CD4-positive, alpha-beta T cell treated with Interleukin-15 for 4 hours (primary cell): Measurements from ENCODE around the gene MTA1.
A peak's percentile ranks its signal among the peaks of the same experiment; 100 is the strongest.

Source experiments
- DNase-seq: peaks from one replicate; pipeline ENCODE4 v3.0.0-alpha.2; 2020; ENCODE audit warnings: low spot score

MTA1 gene

DNA sequence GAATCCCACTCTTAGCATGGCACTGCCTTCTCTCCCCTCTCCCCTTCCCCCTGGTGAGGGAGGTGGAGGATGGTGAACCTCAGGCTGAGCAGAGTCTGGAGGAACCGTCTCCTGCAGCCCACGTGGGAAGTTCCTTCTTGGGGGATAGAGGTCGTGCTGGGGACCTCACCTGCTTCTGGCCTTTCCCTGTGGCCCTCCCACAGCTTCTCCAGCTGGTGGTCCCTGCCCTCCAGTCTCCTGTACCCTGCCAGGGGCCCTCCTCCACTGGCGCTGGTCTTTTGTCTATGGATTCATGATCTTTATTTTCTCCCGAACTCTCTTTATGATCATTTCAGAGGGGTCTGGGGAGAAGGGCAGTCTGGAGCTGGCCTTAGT lies 9.0 kb upstream of the MTA1 start:
- no peak for DNase-seq

GRCh38 chr14:105411017-105411941 lies 8.3 kb upstream of the MTA1 start:
- no peak for DNase-seq

- no peak for DNase-seq
Observed at GRCh38 chr14:105411985-105412770, 7.4 kb upstream of the MTA1 start.

- no peak for DNase-seq
Observed at GRCh38 chr14:105412771-105413543, 6.7 kb upstream of the MTA1 start.

DNA sequence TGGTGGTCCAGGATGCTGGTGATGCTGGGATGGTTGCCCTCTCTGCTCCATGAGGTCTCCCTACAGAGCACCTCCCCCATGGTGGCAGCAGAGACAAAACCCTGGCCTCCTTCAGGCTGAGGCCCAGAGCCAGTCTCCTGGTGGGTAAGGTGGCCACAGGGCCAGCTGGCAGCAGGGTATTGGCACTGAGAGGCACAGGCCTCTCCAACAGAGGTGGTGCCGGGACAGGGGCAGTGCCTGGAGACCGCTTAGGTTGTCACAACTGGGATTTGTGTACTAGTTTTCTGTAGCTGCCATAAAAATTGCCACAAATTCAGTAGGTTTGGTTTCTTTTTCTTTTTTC lies 6.1 kb upstream of the MTA1 start:
- DNase-seq = no peak

DNA sequence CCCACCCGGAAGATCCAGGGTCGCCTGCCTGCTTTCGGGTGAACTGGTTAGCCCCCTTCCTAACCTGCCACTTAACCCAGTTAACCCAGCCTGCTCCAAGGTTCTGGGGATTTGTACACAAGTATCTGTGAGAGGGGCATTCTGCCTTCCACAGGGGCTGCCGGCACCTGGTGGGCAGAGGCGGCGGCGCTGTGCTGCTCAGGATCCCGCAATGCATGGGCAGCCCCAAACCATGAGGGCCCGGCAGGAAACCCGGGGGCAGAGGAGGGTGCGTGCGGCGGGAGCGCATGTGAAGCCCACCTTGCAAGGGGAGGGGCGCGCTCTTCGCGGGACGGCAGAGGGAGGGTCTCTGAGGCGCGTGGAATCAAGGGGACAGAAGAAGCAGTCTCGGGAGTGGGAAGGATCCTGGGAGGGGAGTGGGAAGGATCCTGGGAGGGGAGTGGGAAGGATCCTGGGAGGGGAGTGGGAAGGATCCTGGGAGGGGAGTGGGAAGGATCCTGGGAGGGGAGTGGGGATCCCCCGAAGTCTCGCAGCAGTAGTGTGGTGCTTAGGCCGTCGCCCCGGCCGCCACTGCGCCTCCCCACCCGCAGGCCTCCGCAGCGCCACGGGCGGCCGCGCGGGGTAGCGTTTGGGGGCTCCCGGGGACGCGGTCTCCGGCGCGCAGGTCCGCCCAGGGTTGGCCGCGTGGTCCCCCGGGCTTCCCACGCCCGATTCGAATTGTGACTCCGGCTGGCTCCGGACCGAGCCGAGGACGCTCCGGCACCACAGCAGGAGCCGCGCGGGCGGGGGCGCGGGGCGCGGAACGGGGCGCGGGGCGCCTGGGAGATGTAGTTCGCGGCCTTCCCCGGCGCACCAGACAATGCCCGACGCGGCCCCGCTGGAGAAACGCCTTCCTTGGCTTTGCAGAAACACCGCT lies 4.9 kb upstream of the MTA1 start:
- peak; percentile 50 for DNase-seq

- no peak for DNase-seq
Observed at GRCh38 chr14:105415481-105416428, 3.9 kb upstream of the MTA1 start.

DNA sequence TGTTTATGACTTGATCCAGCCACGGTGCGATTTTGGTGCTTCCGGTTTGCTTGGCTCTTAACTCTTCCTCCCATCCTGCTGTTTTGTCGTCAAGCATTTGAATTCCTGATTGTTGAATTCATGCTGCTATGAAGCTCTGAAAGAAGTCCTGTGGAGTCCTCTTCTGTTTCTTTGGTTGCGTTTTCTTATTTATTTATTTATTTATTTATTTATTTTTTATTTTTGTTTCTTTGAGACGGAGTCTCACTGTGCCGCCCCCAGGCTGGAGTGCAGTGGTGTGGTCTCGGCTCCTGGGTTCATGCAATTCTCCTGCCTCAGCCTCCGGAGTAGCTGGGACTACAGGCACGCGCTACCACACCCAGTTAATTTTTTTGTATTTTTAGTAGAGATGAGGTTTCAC lies 3.0 kb upstream of the MTA1 start:
- no peak for DNase-seq

- DNase-seq = no peak
Observed at GRCh38 chr14:105417690-105418121, 1.9 kb upstream of the MTA1 start.

DNA sequence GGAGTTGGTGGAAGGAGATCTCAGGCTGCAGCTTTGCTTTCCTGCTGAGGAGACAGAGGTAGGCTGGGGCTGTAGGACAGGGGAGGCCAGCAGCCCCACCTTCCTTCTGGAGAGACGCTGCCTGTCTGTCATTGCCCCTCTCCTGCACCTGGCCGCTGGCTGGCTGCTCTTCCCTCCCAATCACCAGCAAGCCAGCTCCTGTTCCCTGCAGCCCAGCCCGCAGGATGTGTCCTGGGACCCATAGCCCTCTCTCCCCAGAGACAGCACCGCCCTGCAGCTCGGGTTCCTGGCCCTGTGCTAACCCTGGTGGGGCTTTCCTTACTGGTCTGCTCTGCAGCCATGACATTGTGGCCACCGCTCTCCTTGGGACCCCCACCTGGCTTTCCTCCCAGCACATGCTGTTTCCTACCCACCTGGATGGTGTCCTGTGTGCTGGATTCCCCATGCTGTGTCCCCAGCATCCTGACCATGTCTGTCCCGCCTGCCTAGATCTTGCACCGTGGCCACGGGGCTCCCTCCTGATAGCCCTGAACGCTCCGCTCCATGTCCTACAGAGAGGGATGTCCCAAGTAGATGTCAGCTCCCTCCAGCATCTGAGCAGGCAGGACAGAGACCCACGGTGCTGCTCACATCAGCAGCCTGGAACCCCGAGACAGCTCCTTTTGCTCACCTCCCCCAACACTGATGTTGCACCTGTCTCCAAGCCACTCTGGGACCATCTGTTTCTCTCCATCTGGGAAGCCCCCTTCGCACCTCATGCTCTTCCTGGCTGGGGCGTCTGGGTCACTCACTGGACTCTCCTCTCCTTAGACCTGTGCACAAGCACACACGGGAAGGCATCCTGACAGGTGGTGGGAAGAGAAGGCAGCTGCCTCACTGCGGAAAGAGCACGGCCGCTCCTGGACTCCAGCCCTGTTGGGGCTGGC lies 1.1 kb upstream of the MTA1 start:
- no peak for DNase-seq

DNA sequence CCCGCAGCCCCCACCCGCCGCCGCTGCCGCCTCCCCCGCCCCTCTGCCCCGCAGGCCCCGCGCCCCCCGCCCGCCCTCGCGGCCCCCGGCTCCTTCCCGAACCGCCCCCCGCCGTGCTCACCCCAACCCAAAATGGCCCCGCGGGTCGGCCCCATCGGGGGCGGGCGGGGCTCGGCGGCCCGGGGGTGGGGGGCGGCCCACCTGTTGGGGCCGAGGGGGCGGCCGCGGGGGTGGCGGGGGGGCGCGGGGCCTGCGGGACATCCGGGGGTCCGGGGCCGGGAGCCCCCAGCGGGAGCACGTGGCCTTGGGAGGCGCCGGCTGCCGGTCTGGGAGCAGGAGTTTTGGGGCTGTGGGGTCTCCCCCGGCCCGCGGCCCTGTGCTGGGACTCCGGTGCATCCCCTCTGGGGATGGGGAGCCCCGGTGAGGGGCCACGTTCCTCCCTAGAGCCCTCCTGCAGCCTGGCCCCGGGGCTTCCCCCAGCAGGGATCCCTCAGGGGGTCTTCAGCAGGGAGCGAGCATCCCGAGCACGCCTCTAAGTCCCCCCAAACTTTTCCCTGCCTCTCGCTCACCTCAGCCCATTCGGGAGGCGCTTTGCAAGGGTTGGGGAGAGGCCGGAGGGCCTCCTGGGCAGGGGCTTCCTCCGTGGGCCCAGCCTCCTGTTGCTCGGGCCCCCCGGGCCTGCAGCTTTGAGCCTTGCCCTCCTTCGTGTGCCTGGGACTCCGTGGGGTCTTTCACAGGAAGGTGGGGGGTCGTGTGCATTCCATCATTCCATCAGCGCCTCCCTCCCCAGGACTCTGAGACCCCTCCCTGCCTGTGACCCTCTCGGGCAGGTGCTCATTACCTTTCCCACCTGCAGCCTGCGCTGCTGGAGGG lies 710 bp downstream of the MTA1 start:
- DNase-seq = no peak

DNA sequence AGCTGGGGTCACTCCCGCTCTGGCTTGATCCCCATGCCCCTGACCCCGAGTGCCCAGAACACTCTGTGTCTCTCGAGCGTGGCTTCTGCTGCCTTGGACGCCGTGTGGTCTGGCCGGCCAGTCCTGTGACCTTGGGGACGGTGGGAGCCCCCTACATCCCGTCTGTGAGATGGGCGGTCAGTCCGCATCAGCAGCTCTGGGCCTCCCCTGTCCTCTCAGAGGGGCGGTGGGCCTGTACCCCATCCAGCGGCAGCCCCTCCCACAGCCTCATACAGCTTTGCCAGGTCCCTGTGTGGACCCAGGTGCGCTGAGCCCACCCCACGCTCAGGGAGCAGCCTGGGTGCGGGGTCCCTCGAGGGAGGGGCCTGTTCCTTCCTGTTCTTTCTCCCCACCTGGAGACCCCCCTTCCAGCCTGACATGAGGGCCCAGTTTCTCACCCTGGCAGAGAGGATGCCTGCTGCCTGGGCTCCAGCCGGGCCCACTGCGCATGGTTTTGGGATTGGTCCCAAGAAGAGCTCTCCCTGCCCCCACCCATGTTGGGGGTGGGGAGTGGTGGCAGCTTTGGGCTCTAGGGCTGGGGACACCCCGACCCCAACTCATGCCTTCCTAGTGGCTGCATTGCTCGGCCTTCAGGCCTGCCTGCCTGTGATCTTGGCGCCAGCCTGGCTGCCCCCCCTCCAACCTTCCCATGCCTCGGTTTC lies 1.5 kb downstream of the MTA1 start:
- no peak for DNase-seq

- no peak for DNase-seq
Observed at GRCh38 chr14:105421723-105422615, 2.3 kb downstream of the MTA1 start.

DNA sequence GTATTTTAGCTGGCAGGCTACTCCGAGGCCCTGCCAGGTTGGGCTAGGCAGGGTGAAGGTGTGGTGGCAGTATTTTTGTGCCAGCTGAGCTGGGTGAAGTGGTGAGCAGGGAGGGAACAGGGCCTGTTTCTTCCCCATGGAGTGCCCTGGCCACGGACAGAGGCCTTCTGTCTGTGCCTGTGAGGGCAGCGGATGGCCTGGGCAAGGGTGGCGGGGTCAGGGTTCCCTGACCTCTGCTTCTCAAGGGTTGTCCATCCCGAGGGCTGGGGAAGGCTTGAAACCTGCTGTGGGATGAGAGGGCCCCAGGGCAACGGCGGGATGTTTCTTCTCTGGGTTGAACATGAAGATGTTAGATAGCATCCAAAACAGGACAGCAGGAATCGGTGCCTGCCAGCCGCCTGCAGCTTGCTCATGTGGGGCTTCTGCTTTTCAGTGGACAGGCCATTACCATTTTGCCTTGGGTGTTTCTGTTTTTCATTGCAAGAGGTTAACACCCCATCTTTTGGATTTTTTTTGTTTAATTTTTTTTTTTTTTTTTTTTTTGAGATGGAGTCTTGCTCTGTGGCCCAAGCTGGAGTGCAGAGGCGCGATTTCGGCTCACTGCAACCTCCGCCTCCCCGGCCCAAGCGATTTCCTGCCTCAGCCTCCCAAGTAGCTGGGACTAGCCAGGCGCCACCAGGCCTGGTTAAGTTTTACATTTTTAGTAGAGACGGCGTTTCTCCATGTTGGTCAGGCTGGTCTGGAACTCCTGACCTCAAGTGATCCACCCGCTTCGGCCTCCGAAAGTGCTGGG lies 3.3 kb downstream of the MTA1 start:
- DNase-seq = no peak

DNA sequence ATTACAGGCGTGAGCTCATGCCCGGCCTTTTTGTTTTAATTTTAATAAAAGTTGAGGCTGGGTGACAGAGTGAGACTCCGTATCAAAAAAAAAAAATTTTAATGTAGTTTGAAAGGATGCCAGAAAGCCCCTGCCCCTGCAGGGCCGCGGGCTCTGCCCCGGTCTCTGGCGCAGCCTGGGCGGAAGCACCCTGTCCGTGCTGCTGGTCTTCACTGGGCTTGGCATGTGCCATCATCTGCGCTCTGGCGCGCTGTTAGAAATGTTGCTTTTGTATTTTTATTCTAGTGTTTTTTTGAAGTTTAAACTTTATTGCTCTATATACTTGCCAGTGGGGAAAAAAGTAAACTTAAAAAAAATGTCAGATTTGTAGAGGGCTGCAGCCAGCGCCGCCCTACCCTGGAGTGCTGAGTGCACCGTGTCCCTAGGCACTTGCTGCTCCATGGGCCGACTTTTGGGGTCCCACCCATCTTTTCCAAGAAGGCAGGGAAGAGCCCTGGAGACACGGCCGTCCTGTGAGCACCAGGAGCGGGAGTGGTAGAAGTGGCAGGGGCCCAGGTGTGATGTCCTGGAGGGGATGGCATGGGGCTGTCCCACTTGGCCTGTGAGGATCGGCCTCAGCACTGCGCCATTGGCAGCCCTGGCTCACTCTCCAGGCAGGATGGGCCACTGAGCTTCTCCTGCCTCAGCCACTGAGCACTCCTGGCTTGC lies 4.0 kb downstream of the MTA1 start:
- DNase-seq = no peak
